Glutamatergic neuron (in vitro differentiated cells): ENCODE results near the gene SMIM43. TPM values are rescaled to one million over a fixed set of nuclear protein-coding genes. Genes with fewer than 3 reads are reported as not detected.
"Not testable (repeated sequence)": the region's sequence is repeated elsewhere in the genome, so short reads cannot be mapped to it uniquely, and the experiment has no call there.

ENCODE experiments used
- DNase-seq: peaks from one replicate; pipeline ENCODE4 v3.0.0; 2022
- H3K27ac Mint-ChIP-seq: one replicate; pipeline ENCODE4 v1.8.0; 2020; ENCODE audit warnings: mild to moderate bottlenecking, mixed read lengths, inconsistent platforms; ENCODE audit not compliant: unreplicated experiment
- H3K27me3 Mint-ChIP-seq: one replicate; pipeline ENCODE4 v1.8.0; 2020; ENCODE audit warnings: mild to moderate bottlenecking, moderate library complexity, mixed read lengths, inconsistent platforms; ENCODE audit not compliant: unreplicated experiment
- H3K36me3 Mint-ChIP-seq: one replicate; pipeline ENCODE4 v1.8.0; 2020; ENCODE audit warnings: mild to moderate bottlenecking, mixed read lengths, inconsistent platforms; ENCODE audit not compliant: unreplicated experiment
- H3K4me1 Mint-ChIP-seq: one replicate; pipeline ENCODE4 v1.8.0; 2020; ENCODE audit warnings: mild to moderate bottlenecking, low read depth, mixed read lengths, inconsistent platforms; ENCODE audit not compliant: unreplicated experiment
- H3K4me3 Mint-ChIP-seq: one replicate; pipeline ENCODE4 v1.8.0; 2020; ENCODE audit warnings: mild to moderate bottlenecking, mixed read lengths, inconsistent platforms; ENCODE audit not compliant: unreplicated experiment
- H3K9me3 Mint-ChIP-seq: one replicate; pipeline ENCODE4 v1.8.0; 2020; ENCODE audit warnings: mild to moderate bottlenecking, moderate library complexity, mixed read lengths, inconsistent platforms; ENCODE audit not compliant: unreplicated experiment
- total RNA-seq: library from RNA; stranded (reverse); fragmentation: NEBNext Ultra II Directional; extraction: Animal tissue kit (Norgen Biotek cat#: 25700); gene quantifications from one replicate; pipeline ENCODE4 v1.2.1, GENCODE V29; 2021; ENCODE audit not compliant: unreplicated experiment
- TF ChIP-seq, protein P1 (sequence below): fragments of 200-600 bp; sonication (generic); IDR thresholded peaks from one replicate; pipeline ENCODE4 v1.5.0; 2021; ENCODE audit not compliant: partially characterized antibody, unreplicated experiment

SMIM43 gene
- total RNA-seq, 1 donor from 2014 or later = not detected

DNA sequence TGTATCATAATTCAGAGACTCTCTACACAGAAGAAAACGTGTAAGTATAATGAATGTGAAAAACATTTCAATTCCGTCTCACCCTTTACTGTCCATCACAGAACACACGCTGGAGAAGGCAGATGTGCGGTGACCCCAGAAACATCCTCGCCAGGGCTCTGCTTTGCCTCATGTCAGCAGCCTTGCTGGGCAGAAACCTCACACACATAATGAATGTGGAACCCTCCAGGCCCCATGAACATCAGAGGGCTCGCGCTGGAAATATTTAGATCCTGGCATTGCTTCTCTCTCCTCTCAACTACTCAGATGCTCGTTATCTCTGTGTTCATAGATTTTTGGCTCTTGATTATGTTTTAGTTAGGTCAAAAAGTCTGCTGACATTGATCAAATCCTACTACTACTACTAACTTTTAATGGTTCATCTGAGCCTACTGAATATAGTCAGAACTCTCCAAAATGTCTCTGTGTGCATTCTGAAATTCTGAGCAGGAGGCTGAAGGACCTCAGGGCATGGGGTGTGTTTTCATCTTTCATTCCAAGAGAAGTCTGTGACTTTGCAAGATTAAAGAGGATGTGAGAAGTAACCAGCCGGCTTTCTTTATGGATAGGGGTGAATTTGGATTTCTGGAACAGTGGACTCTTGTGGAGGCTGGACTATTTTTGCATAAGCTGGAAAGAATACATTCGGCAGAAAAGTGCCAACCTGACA lies 27.0 kb downstream of the SMIM43 start:
- Mint-ChIP-seq H3K4me1 (peaks cover 25% of the 10 kb centered on the region), H3K27ac (peak overlapping the region; percentile 9), H3K36me3 (no peaks in the 10 kb centered on the region), H3K9me3 (peaks cover 11% of the 10 kb centered on the region), H3K27me3 (peaks cover 2% of the 10 kb centered on the region), H3K4me3 (no peak overlapping the region)
- no peak for DNase-seq
- TF ChIP-seq, protein P1, sequence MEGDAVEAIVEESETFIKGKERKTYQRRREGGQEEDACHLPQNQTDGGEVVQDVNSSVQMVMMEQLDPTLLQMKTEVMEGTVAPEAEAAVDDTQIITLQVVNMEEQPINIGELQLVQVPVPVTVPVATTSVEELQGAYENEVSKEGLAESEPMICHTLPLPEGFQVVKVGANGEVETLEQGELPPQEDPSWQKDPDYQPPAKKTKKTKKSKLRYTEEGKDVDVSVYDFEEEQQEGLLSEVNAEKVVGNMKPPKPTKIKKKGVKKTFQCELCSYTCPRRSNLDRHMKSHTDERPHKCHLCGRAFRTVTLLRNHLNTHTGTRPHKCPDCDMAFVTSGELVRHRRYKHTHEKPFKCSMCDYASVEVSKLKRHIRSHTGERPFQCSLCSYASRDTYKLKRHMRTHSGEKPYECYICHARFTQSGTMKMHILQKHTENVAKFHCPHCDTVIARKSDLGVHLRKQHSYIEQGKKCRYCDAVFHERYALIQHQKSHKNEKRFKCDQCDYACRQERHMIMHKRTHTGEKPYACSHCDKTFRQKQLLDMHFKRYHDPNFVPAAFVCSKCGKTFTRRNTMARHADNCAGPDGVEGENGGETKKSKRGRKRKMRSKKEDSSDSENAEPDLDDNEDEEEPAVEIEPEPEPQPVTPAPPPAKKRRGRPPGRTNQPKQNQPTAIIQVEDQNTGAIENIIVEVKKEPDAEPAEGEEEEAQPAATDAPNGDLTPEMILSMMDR = no peak

DNA sequence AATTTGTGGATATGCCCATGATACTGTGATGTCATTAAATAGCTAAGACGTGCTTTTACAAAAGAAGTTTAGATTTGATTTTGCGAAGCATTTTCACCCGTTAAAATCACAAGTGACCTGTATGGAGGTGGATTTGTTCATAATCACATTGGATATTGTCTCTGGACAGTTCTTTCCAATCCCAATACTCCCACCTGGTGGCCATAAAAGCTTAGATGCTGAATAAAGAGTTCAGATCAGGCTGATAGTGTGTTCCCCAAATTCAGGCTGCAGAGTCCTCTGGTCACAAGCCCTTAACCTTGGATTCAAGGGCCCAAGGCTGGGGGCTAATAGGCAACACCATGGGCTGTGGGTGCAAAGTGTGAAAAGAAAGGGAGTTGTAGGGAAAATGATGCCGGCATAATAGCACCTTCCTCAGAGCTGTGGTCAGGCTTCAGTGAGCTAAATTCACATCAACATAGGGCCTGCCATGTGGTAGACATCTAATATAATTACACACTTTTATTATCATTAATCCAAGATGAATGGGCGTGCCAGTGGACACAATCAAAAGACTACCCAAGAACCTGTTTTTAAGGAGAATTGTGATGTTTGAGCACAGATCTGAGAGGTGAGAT lies 28.1 kb downstream of the SMIM43 start:
- TF ChIP-seq, protein P1 = peak; percentile 71
- peaks cover 11% of the 10 kb centered on the region for H3K9me3 Mint-ChIP-seq
- peaks cover 2% of the 10 kb centered on the region for H3K27me3 Mint-ChIP-seq
- no peak overlapping the region for H3K4me3 Mint-ChIP-seq
- H3K36me3 Mint-ChIP-seq = no peaks in the 10 kb centered on the region
- no peak for DNase-seq
- no peak overlapping the region for H3K27ac Mint-ChIP-seq
- H3K4me1 Mint-ChIP-seq = peaks cover 28% of the 10 kb centered on the region

DNA sequence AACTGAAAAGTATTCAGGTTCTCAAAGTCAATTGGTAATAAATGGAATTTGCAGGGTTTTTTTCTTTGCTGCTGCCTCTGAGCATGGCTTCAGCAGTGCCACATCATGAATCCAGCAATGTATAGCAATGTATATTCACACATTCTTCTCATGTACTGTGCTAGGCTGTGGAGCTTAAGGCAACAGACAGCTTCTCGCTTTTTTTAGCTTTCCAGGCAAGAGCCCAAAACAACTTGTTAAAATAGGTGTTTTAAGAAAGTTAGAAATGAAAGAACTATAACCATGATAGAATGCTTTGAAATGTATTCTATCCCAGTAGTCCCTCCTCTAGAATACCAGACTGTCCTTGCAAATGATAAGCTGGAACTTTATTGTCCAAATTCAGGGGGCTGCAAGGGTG lies 30.4 kb downstream of the SMIM43 start:
- TF ChIP-seq, protein P1 = no peak
- H3K27me3 Mint-ChIP-seq = peaks cover 2% of the 10 kb centered on the region
- no peak overlapping the region for H3K27ac Mint-ChIP-seq
- H3K9me3 Mint-ChIP-seq = peaks cover 9% of the 10 kb centered on the region
- no peak overlapping the region for H3K4me3 Mint-ChIP-seq
- H3K36me3 Mint-ChIP-seq = no peaks in the 10 kb centered on the region
- no peak for DNase-seq
- peaks cover 20% of the 10 kb centered on the region for H3K4me1 Mint-ChIP-seq

DNA sequence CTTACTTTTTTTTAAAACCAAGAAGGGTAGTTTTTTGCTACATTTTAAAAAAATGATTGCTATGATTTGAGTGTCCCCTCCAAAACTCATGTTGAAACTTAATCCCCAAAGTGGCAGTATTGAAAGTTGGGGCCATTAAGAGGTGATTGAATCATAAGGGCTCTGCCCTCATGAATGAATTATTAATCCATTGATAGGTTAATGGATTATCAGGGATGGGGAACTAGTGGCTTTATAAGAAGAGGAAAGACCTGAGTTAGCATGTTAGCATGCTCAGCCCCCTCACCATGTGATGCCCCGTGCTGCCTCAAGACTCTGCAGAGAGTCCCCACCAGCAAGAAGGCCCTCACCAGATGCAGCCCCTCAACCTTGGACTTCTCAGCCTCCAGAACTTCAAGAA lies 31.0 kb downstream of the SMIM43 start:
- TF ChIP-seq, protein P1 = no peak
- peaks cover 4% of the 10 kb centered on the region for H3K9me3 Mint-ChIP-seq

DNA sequence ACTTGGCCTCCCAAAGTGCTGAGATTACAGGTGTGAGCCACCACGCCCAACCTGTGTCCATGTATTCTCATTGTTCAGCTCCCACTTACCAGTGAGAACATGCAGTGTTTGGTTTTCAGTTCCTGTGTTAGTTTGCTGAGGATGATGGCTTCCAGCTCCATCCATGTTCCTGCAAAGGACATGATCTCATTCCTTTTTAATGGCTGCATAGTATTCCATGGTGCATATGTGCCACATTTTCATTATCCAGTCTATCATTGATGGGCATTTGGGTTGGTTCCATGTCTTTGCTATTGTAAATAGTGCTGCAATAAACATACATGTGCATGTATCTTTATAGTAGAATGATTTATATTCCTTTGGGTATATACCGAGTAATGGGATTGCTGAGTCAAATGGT lies 35.2 kb downstream of the SMIM43 start:
- DNase-seq, H3K4me1 Mint-ChIP-seq, H3K27me3 Mint-ChIP-seq, H3K36me3 Mint-ChIP-seq, H3K9me3 Mint-ChIP-seq, H3K27ac Mint-ChIP-seq, H3K4me3 Mint-ChIP-seq: not testable (repeated sequence)

More for the DNA sequence above, 31.0 kb downstream of the SMIM43 start:
- H3K27ac Mint-ChIP-seq = no peak overlapping the region
- peaks cover 15% of the 10 kb centered on the region for H3K4me1 Mint-ChIP-seq
- DNase-seq = no peak
- H3K36me3 Mint-ChIP-seq = no peaks in the 10 kb centered on the region
- H3K4me3 Mint-ChIP-seq = no peak overlapping the region
- no peaks in the 10 kb centered on the region for H3K27me3 Mint-ChIP-seq
